GM12874 (cell line): ENCODE results near the gene IFI16.

Experiments used
- CTCF ChIP-seq: IDR thresholded peaks from 2 replicates; pipeline ENCODE4 v1.5.1; 2011; ENCODE audit warnings: low read depth, mild to moderate bottlenecking, control low read depth, low read length, moderate library complexity; ENCODE audit not compliant: insufficient read depth

Gene IFI16

DNA sequence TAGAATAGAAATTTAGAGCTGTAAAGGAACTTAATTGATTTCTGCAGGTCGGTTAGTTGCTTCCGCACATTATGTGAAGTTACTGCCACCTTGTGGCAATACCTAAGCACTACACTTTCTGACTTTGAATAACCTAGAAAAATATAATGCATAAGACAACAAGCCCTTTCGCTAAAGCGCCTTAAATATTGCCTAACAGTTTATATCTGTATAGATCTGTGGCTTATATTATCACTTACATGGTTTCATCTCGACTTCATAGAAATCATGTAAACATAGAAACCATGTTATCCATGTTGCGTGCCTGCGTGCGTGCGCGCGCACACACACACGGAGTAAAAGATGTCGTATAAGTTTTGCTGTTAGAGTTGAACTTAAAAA lies 10.9 kb upstream of the IFI16 start:
- peak; percentile 62 for TF ChIP-seq CTCF

- no peak for TF ChIP-seq CTCF
Observed at GRCh38 chr1:158999316-159000069, 10.2 kb upstream of the IFI16 start.

DNA sequence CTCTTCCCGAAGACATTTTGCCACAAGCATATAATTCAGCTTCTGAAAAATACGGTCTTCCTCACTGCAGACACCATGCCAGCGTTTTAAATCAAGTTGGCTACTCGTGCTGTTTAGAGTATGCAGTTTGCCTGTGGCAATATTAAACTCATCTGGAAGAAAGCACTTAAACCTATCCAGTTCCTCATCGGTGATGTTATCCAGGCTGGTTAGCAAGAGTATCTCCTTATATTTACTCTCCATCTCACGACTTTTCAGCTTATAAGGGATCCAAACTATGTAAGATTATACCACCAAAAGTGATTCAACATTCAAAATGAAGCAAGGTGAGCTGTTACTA lies 9.7 kb upstream of the IFI16 start:
- TF ChIP-seq CTCF, result no peak

DNA sequence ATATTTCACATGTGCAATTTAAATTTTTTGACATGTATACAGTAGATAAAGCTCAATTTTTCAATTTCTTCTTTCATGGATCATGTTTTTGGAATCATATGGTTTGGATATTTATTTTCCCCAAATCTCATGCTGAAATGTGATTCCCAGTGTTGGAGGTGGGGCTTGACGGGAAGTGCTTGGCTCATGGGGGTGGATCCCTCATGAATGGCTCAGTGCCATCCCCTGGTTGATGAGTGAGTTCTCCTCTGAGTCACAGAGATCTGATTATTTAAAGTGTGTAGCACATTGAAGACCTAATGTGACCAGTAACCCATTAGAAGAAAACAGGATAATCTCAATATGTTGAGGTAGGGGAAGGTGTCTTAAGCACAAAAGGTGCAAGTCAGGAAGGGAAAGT lies 9.1 kb upstream of the IFI16 start:
- TF ChIP-seq CTCF, result no peak

GRCh38 chr1:159005161-159005560 lies 4.5 kb upstream of the IFI16 start:
- TF ChIP-seq CTCF, result no peak

DNA sequence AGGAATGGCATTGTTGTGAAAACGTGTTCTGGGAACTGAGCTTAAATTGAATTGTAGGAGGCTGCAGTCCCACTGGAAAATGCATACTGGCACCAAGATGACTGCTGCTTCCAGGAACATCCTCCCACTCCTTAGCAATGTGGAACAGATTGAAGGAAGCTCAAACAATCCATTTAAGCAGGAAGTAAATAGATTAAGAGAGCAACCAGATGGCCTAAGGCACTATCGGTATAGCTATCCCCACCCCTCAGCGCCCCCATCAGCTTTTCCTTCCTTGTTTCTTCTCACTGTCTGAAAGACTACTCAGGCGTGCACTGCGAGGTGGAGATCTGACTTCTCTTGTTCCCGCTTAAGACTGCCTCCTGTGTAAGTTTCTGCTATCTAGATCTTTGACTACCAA lies 4.0 kb upstream of the IFI16 start:
- TF ChIP-seq CTCF, result no peak

- TF ChIP-seq CTCF, result no peak
Observed at GRCh38 chr1:159007726-159008125, 2.0 kb upstream of the IFI16 start.

DNA sequence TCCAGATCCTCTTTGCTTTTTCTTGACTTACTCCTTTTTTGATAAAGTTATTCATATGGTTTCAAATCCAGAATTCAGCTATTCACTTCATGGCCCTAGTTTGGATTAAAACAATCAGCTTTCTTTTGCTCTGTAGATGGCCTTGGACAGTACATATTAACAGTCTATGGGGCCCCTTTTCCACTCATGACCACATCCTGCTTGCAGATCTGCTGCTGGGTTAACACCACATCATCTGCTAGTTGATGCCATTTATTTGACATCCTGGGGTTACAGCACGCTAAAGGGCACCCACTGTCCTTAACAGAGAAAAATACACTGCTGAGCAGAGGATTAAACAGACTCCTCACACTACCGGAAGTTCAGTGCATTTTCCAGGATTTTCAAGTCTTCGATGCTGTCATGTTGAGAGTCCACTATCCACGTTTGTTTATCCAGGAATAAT lies 941 bp upstream of the IFI16 start:
- TF ChIP-seq CTCF, result no peak
